HG03196 (cell line): ENCODE data around the gene GTPBP1.

Experiments
- ATAC-seq: cut with Tn5 transposase; IDR thresholded peaks from one replicate; pipeline ENCODE4 v1.9.1; 2021; ENCODE audit not compliant: unreplicated experiment

GTPBP1 gene

DNA sequence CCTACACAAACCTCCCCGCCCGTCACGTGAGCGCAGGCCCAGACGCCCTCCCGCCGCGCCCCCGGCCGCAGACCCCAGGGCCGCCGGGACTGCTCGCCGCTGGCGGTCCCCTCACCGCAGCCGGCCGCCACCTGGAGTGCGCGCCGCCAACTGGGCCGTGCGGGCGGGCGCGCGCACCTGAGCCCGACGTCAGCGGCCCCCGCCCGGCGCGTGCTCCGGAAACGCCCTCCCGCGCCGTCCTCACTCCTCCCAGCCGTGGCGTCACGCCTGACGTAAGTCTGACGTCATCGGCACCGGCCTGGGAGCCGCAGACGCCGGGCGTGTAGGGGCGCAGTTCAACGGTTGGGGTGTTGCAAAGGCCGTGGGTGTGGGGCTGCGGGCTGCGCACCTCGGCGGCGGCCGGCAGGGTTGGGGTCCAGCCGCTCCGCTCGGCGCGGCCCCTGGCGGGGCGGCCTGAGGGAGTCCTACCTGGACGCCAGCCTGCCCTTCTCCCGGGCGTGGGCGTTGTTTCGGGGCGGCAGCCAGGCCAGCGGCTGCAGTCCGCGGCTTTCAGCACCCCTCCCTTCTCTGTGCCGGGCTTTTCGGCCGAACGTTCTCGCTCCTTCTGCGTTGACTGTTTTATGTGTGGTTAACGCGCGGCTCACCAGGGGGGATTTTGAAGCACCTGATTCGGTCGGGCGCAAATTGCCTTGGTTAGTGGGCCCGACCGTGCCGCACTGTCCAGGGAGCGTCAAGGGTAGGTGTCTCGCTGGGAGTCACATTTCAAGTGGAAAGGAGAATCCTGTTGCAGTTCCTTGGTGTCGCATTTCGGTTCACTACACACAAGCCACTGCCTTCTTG, 4.7 kb upstream of the GTPBP1 start, which contains the start of gene JOSD1:
TSS of gene JOSD1 (minus strand) at position 155 of the 840 bp plus-strand sequence. CDS start 956 bp downstream, outside the sequence.
- peak; percentile 34 for ATAC-seq

DNA sequence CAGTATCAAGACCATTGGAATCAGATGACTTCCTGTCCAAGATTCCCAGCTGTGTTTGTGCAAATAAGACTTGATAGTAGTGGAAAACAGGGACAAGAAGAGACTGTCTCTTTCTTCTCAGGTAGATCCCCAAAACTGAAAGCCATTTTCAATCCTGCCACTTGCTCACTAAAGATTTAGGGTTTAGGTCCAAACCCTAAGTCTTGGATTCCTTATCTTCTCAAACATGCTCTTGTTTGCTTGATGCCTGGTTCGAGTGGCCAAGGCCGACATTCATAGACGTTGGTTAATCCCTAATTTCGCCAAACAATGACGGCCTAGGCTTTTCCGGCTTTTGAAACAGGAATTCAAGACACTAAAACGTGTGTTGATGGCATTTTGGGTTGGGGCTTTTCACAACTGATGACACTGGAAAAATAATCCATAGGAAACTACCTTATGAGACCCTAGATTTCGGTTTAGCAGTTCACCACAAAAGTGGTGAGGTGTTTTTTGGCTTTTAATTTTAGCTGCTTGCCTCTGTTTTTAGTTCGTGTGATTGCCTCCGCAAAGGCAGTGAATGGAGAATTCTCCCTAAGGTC, 1.0 kb upstream of the GTPBP1 start:
- no peak for ATAC-seq

DNA sequence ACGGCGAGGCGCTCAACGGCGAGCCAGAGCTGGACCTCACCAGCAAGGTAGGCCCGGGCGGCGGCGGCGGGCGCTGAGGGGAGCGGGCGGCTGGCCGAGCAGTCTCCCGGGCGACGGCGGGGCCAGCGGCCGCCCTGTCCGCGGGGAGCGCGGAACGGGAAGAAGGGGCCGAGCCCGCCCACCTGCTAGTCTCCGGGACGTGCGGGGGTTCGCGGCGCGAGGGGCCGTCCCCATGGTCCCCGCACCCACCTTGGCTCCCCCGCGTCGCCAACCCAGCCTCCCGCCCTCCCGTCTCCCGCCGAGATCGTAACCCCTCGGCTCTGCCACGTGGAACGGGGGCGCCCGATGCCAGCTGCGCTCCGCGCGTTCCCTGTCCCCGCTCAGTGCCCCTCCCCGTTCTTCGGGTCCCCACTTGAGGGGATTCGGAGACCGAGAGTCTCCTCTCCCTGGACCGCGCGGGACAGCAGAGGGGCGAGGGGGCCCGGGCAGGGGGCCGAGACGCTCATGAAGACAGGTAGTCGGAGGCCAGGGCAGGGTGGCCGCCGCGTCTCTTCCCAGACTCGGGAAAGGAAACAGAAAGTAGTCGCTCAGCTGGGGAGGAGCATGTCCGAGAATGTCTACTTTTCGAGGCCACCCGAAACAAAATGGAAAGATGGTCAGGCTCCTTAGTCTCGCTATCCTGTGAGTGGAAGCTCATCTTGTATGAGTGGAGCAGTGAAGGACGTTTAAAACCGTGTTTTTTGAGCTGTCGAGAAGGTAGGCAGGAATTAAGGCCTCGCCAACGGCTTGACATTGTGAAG, 557 bp downstream of the GTPBP1 start:
- peak; percentile 3 for ATAC-seq

DNA sequence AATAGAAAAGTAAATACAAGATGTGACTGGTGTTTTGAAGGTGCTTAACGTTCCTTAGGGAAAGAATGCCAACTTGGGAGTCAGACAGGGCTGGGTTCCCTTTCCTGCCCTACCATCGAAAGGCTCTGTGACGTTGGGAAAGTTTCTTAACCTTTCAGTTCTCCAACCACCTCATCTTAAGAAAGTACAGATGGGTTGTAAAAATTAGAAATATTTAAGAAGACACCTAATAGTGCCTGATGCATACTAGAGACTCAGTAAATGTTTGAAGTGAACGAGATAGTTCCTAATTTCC, 1.1 kb downstream of the GTPBP1 start:
- ATAC-seq = no peak

DNA sequence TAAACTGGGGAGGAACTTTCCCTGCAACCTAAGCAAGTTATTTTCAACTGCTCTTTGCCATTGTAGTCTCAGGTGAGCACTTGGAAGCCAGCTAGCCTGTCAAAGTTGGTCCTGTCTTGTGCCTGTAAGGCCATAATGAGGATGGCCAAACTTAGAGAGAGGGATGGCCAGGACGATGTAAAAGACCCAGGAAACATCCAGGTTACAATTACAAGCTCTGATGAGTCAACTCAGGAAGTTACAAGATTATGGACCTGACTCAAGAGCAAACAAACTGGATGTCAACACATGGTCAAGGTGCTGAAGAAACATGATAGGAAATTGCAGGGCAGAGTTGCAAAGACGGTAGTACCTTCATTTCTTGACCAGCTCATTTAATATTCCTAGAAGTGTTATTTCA, 1.6 kb downstream of the GTPBP1 start:
- ATAC-seq = no peak

DNA sequence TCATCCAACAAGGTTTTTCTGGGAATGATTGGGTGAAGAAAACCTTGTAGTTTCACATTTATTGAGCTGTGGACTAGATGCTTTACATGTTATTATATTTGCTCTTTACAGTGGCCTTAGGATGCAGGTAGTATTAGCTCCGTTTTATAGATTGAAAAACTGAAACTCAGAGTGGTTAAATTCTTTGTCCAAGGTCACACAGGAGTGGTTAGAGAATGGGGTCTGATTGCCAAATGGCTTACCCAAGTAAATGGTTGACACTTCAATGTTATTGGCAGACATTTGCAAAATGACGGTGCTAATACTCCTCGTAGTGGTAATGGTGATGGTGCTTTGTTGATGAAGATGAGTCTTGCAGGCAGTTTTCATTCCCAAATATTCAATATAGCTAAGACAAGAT, 2.2 kb downstream of the GTPBP1 start:
- ATAC-seq = no peak

DNA sequence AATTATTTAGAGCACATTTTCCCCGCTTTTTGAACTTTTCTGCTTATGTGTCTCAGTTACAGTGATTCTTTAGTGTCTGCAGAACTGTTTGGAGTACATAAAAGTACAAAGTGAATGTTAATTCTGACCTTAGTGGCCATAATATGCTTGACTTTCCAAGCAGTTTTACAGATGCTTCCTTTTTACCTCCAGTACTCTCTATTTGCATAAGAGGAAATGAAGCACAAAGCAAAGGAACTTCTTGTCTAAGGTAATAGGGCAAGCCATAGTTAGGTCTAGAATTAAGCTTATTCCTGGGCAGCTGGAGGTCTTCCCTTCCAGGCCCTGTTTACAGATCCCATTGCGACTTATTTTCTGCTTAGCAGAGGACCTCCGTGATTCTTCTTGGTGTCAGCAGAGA, 3.6 kb downstream of the GTPBP1 start:
- no peak for ATAC-seq

DNA sequence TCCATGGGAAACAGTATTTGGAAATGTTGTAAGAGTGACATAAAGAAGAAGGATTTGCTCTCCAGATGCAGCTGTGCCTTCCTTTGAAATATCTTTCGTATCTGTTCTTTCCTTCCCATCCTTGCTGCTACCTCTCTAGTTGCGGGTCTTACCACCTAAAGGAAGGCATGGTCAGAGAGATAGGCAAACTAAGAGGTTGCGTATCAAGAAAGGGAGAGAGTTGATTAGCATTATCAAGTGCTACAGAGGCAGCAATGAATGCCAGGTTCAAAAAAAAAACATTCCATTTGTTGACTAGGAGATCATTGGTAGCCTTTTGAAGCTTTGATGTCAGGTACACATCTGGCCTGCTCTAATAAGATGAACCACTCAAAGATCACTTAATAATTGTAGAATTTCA, 4.6 kb downstream of the GTPBP1 start:
- no peak for ATAC-seq

DNA sequence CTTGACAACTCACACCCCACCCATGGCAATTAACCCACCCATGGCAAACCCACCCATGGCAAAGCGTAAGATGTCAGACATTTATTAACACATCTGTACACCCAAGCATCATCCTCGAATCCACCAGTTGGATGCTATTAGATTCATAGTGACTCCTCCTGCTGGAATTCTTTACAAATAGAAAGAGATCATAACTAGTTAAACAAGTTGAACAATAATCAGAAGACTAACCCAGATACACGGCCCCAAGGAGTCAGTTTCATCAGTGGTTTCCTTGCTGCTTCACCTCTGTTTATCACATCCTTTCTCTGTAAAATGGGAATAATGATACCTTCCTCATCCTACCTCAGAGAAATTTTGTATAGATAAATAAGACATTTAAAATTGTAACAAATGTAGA, 5.1 kb downstream of the GTPBP1 start:
- ATAC-seq = no peak

DNA sequence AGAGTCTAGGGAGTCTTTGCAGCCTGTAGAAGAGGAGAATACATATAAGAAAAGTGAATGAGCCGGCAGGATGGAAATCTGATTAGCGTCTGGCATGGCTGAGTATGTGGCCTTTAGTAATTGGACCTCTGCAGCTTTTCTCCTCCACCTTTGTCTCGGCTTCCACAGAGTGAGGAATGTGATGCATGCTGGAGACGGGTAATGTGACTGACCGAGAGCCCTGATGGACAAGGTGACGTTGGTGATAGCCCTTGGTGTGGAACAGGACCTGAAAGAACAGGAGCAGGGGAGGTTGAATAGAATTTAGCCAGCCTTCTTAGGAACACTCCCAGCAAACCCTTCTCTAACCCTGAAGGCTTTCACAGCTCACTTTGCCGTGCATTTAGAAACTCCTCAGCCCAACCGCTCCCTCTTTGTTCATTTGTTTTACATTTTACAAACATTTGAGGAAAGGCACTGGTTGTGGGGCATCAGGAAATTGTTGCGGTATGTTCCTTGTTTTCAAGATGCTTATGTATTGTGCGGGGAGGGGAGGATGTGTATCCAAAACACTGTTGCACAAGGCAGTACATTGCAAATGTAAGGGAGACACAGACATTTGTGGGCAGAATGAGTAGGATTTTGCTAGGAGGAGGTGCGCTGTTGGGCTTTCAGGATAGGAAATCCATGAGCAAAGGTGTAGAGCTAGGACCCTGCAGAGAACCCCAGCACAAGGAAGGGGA, 6.9 kb downstream of the GTPBP1 start:
- ATAC-seq = no peak

DNA sequence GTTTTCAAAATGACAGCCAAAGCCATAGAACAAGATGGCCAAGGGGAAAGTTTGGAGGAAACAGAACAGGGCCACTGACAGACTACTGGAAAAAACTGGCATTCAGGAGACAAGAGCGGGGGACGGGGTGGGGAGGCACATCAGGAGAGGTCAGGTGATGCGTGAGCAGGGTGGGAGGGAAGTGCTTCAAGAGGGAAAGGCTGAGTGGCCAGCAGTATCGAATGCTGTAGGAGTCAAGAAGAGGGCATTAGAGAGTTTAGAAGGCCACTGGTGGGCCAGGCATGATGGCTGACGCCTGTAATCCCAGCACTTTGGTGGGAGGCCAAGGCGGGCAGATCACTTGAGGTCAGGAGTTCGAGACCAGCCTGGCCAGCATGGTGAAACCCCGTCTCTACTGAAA, 8.2 kb downstream of the GTPBP1 start:
- no peak for ATAC-seq

DNA sequence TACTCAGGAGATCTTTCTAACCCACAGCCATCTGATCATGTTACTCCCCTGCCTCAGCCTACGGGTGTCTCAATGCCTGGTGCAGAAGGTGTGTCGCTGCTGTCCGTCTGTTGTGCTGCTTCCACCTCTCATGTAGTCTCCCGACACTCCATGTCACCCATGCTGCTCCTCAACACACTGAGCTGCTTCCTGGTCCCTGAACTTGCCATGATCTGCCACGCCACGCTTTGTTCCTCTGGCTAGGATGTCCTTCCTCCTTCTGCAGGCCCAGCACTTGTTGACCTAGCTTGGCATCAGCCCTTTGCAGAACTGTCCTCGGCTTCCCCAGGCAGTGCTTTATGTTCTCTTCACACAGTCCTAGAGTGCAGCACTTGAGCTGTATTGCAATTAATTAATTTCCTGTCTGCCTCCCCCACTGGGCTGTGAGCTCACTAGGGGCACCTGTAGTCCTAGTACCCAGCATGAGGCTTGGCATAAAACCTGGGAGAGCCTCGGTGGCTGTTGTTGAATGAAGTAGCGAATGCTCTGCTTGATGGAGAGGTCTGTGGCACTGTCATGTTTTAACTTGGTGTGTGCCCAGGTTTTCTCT, 9.5 kb downstream of the GTPBP1 start:
- no peak for ATAC-seq

DNA sequence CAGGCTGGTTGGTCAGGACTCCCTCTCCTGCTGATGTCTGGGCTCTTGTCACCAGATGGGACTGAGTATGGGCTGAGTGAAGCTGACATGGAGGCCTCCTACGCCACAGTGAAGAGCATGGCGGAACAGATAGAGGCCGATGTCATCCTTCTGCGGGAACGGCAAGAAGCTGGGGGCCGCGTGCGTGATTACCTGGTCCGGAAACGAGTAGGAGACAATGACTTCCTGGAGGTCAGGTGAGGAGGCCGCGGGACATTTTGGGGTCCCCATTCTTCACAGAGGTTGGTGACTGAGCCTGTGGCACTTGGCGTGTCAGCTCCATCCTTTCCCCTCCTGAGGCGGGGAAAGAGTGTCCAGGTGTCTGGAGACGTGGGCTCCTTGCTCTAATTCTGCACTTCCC, 10.1 kb downstream of the GTPBP1 start:
- no peak for ATAC-seq

DNA sequence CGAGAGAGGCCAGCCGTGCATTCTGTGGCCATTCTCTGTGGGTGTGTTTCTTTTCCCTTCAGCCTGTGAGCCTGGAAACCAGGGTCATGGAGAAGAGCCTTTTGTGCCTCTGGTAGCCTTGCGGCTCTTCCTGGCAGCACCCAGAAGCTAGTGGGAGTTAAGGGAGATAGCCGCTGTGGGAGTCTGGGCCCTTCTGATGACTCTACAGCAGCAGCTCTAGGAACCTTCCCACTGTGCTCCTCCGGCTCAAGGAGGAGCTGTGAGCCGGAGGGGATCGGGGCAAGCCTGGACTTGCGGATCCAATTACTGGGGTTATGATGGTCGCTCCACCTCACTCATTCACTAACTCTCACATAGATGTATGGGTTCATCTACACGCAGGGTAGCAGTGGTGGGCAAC, 10.5 kb downstream of the GTPBP1 start:
- ATAC-seq = no peak

DNA sequence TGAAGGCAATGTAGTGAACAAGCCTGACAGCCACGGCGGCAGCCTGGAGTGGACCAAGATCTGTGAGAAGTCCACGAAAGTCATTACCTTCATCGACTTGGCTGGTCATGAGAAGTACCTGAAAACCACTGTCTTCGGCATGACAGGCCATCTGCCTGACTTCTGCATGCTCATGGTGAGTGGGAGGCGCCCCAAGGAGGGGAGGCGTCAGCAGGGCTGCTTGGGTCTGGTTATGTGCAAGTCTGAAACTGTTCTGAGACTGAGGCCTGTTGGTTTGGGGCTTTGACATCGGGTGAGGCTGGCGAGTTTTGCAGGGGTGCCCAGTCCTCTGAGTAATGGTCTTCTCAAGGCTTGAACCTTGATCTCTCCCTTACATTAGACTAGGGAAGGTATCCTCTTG, 11.1 kb downstream of the GTPBP1 start:
- ATAC-seq = no peak

DNA sequence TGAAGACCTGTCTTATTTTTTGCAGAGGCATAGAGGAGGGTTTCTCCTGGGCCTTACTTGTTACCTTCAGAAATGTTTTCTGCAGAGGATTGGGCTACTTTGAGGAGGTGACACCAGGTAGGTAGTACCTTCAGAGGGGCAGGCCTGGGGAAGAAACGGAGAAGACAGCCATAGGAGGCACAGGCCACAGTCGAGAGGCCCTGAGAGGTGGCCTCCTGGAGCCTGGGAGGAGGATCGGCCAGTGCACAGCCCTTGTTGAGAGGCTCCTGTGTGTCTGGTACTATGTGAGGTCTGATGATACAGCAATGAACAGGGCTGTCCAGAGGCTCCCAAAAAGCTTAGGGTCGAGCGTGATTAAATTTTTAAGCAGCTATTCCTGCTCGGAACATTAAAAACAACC, 11.5 kb downstream of the GTPBP1 start:
- no peak for ATAC-seq

DNA sequence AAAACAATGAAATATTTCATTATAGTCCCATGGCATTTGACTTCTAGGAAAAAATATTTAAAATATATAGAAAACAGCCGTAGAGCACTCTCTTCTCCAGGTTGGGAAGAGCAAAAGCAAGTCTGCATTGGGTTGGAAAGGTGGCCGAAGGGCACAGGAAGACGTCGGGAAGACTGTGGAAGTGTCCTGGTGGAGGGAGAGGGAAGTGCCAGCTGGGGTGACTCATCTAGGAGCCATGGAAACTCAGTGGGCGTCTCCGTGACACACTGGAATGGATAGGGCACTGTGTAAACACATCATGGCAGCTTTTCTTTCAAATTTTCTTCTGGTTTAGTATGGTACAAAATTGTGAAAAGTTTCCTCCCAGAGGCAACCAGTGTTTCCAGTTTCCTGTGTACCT, 12.7 kb downstream of the GTPBP1 start:
- ATAC-seq = no peak

DNA sequence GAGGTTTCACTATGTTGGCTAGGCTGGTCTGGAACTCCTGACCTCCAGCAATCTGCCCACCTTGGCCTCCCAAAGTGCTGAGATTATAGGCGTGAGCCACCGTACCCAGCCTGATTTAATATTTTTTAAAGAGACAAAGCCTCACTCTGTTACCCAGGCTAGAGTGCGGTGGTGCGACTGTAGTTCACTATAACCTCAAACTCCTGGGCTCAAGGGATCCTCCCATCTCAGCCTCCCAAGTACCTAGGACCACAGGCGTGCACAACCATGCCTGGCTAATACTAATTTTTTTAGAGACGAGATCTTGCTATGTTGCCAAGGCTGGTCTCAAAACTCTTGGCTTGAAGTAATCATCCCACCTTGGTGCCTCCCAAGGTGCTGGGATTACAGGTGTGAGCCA, 13.5 kb downstream of the GTPBP1 start:
- ATAC-seq = no peak

DNA sequence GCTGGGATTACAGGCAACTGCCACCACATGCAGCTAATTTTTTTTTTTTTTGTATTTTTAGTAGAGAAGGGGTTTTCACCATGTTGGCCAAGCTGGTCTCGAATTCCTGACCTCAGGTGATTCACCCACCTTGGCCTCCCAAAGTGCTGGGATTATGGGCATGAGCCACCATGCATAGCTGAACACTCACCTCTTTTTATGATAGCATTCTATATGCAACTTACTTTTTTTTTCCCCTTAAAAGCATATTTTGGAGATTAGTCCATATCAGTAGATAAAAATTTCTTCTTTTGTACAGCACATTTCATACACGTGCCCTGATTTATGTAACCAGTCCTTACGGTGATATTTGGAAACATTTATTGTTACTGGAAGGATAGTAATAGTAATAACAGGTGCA, 14.6 kb downstream of the GTPBP1 start:
- ATAC-seq = no peak

DNA sequence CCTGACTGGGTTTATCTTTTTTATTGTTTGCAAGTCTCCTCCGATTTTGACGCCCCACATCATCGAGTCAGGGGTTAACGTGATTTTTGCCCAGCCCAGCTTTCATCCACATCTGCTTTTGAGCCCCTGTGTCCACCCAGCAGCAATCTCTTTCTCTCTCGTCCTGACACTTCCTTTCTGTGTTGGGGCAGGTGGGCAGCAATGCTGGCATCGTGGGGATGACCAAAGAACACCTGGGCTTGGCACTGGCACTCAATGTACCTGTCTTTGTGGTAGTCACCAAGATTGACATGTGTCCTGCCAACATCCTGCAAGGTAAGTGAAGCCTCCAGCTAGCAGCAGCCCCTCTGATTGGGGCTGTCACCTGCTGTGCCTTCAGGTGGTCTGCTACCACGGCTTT, 15.8 kb downstream of the GTPBP1 start:
- ATAC-seq = no peak

DNA sequence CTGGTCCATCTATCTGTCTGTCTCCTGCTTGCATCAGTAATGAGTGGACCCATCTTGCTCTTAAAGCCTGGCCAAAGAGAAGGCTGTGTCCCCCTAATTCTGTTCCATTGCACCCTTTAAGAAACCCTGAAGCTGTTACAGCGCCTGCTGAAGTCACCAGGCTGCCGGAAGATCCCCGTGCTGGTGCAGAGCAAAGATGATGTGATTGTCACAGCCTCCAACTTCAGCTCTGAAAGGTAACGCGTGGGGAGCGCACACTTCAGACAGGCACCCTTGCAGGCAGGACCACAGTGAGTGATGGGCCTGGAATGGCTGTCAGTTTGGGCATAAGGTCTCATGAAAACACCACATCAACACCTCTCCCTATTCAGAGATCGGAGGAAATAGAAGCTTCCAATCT, 18.4 kb downstream of the GTPBP1 start:
- ATAC-seq = no peak
